ENCODE measurements around the gene FLT3.
"Not testable (repeated sequence)": the region's sequence is repeated elsewhere in the genome, so short reads cannot be mapped to it uniquely, and the experiment has no call there.

Gene FLT3

GRCh38 chr13:28044608-28045007 is 55.8 kb downstream of the FLT3 start:
- DNase-seq (ENCODE audit: low read depth), result no peak

DNA sequence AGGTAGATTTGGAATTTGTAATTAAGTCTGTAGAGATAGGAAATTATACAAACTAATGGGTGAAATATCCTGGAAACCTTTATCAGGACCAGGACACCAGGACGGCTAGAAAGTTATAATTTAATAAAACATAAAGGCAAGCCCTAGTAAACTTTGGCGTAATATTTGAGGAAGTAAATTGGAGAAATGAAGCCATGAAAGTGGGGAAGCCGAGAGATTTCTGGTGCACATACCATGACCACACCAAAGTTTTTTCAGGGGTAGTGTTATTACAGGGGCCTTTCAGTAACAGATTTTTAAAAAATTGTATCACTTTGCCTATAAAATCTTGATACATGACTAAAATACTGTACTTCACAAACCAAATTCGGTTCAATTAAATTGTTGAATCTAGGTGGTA is 57.2 kb downstream of the FLT3 start:
- no peak for DNase-seq (ENCODE audit: low read depth)

DNA sequence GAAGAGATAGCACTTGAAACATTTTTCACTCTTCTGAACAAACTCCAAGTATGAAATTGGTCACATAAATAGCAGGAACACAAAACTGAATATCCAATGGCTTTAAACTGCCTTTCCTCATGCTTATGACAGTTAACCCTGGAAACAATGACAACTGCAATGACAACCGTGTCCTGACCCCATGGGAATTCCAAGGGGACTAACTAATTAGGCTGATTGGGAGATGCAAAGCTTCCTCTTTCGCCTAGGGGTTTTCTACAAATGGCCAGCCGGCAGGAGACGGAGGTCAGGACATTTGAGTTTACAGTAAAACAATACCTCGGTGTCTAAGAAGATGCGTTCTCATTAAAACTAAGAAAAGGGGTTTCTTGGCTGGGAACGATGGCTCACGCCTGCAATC is 58.9 kb downstream of the FLT3 start:
- no peak for DNase-seq (ENCODE audit: low read depth)

GRCh38 chr13:28041031-28041461 is 59.3 kb downstream of the FLT3 start:
- DNase-seq (ENCODE audit: low read depth), result peak; percentile 42

GRCh38 chr13:28037399-28037798 is 63.0 kb downstream of the FLT3 start:
- DNase-seq (ENCODE audit: low read depth), result no peak

DNA sequence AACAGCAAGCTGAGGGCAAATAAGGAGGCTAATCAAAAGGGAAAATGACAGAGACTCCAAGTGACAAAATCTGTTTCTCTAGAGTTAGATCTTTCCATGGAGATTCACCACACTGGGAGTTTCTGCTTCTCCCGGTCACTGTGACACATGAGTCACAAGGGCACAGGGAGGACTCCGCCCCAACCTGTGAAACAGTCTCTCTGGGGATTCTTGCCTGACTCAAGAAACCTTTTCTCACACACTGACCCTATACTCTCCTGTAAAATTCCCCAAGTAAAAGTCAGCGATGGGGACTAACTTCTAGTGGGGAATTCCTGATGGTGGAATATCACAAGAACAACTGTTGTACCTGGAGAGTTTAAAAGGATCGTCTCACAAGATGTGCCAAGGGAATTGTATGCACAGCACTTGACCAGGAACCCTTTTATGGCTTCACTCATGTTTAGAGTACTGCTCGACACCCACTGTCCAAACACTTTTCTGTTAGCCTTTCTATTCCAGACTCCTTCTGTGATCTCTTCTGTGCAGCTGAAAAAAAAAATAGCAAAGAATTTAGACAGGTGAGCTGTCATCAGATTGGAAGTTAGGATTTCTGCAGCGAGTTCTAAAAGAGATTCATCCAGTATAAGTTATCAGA is 65.1 kb downstream of the FLT3 start:
- no peak for DNase-seq (ENCODE audit: low read depth)

GRCh38 chr13:28033894-28034655 is 66.3 kb downstream of the FLT3 start:
- DNase-seq (ENCODE audit: low read depth), result no peak

DNA sequence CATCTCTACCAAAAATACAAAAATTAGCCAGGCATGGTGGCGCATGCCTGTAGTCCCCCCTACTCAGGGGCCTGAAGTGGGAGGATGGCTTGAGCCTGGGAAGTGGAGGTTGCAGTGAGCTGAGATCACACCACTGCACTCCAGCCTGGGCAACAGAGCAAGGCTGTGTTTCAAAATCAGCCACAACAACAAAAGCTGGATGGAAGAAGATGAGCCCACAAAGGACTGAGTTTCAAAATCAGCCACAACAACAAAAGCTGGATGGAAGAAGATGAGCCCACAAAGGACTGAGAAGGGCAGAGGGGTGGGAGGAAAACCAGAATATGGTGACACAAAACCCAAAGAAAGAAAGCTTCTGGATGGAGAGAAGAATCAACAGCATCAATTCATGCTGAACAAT is 67.9 kb downstream of the FLT3 start:
- not testable (repeated sequence) for DNase-seq (ENCODE audit: low read depth)

- no peak for DNase-seq (ENCODE audit: low read depth)
Observed at GRCh38 chr13:28031896-28032288, 68.5 kb downstream of the FLT3 start.

- DNase-seq (ENCODE audit: low read depth), result no peak
Observed at GRCh38 chr13:28031220-28031895, 69.0 kb downstream of the FLT3 start.

GRCh38 chr13:28027607-28028364 is 72.6 kb downstream of the FLT3 start:
- no peak for DNase-seq (ENCODE audit: low read depth)

- DNase-seq (ENCODE audit: low read depth), result no peak
Observed at GRCh38 chr13:28027071-28027470, 73.3 kb downstream of the FLT3 start.

GRCh38 chr13:28026508-28026907 is 73.9 kb downstream of the FLT3 start:
- no peak for DNase-seq (ENCODE audit: low read depth)

- DNase-seq (ENCODE audit: low read depth), result no peak
Observed at GRCh38 chr13:28022848-28023518, 77.4 kb downstream of the FLT3 start.

DNA sequence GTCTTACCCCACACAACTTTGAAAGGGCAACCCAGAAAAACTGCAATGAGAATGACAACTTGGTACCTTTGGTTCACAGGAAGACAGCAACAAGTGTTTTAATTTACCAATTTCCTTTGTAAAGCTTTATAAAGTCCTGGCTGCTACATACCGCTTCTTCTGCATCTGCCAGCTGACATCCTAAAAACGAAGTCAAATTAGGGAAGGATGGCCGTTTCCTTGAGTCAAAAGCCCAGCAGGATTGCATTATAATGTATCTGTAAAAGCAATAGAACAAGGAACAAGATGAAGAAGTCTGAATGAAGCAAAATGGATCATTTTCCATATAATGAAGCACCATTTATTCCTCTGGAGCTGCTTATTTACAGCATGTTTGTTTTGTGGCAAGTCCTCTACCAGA is 86.1 kb downstream of the FLT3 start:
- no peak for DNase-seq (ENCODE audit: low read depth)

DNA sequence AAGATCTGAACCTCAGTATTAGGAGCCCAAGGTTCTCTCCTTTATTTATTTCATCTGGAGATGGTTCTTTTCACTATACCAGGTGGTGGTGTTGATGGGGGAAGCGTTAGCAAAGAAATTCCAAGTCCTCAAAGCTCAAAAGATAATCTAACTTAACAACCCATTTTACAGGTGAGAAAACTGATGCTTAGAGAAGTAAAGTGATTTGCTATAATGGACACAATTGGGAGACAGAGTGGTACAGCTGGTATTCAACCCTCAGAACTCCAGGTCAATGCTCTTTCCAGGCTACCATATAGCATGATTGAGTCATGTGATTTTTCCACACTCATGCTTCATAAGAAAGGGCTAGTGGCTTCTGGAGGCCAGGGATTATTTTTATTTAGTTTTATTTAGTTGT is 86.9 kb downstream of the FLT3 start:
- DNase-seq (ENCODE audit: low read depth), result no peak

GRCh38 chr13:28012896-28013295 is 87.5 kb downstream of the FLT3 start:
- no peak for DNase-seq (ENCODE audit: low read depth)

DNA sequence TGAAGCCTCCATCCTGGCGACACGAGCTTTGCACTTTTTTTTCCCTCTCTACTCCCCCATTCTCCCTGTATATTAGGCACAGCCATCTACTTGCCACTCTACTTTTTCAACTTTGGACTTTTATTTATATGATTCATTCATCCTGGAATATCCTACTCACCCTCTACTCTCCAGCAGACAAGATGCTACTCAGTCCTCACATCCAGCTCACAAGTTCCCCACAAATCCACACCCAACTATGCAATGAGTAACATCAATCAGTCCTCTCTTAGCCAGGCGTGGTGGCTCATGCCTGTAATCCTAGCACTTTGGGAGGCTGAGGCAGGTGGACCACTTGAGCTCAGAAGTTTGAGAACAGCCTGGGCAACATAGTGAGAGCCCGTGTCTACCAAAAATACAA is 88.0 kb downstream of the FLT3 start:
- DNase-seq (ENCODE audit: low read depth), result no peak

GRCh38 chr13:28010046-28010445 is 90.3 kb downstream of the FLT3 start:
- DNase-seq (ENCODE audit: low read depth), result no peak

GRCh38 chr13:28005016-28005415 is 95.4 kb downstream of the FLT3 start:
- DNase-seq (ENCODE audit: low read depth), result not testable (repeated sequence)

DNA sequence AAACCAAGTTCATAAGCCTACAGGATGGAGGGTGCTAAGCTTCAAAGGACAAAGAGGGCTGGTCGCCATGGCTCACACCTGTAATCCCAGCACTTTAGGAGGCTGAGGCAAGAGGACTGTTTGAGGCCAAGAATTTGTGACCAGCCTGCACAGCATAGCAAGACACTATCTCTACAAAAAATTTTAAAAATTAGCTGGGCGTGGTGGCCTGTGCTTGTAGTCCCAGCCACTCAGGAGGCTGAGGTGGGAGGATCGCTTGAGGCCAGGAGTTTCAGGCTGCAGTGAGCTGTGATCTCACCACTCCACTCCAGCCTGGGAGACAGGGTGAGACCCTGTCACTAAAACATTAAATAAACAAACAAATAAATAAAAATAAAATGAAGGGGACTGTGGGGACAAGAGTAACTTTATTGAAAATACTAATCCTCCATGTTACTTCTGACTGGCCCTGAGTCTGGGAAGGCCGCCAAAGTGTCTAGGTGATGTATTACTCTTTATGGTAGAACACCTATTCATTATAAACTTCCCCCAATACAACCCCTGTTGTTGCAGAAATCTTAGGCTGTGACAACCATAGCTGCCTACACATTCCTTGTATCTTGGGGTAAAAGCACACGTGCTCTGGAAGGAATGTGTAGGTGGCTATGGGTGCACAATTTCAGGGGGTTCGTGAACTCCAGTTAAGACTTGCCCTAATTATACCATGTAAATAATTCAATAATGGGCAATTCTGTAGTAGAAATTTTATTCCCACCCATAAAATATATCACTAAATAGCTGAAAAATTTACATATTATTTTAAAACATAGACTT is 97.3 kb downstream of the FLT3 start:
- DNase-seq (ENCODE audit: low read depth), result peak; percentile 35

Measured in amniotic epithelial cell (primary cell).